ENCODE measurements around the gene TBC1D5.

GRCh38 chr3:17638356-17638755, 104.1 kb downstream of the TBC1D5 start:
- TF ChIP-seq EZH2 (IDR thresholded peaks at IDR 0.05; ENCODE audit: insufficient read depth, poor library complexity, severe bottlenecking) = no peak
- TF ChIP-seq EZH2phosphoT487 (IDR thresholded peaks at IDR 0.05; ENCODE audit: insufficient read depth, low read depth) = no peak

Data from GM23248 (cell line).